GM19025 (cell line): ENCODE measurements around the gene PAQR6.

Source experiments
- ATAC-seq: cut with Tn5 transposase; IDR thresholded peaks from one replicate; pipeline ENCODE4 v1.9.1; 2021; ENCODE audit warnings: mild to moderate bottlenecking, low read depth, moderate library complexity; ENCODE audit not compliant: unreplicated experiment

The PAQR6 gene

DNA sequence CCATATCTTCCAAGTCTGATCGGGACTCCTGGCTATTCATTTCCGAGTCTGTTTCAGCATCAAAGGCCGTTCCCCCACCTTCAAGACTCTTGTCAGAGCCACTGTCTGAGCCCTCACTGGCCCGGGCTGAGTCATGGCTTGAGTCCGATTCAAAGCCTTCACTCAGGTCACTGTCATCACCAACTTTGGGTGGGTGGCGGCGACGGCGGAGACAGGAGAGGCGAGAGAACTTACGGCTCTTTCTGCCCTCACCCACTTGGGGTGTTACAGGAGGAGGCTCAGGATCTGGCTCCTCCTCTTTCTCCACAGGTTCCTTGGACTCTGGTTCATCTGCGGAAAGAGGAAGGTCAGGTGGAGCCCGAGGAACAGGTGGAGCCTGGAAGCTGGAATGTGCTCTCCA lies 18.2 kb upstream of the PAQR6 start:
- ATAC-seq, result no peak

DNA sequence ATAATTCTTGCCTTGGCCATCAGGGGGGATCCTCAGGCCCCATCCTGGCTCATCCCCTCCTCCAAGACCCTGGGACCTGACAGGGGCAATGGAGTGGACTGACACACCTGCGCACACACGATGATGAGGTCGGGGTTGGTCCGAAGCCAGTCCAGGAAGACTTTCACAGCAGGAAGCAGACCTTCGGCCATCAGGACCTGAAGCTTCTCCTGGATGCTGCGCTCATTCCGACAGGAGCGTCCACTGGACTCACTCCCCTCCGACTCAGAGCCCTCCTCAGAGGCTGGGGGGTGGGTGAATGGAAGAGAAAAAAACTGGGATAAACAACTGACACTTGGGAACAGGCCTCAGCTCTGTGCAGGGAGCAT lies 15.4 kb upstream of the PAQR6 start:
- ATAC-seq, result no peak

DNA sequence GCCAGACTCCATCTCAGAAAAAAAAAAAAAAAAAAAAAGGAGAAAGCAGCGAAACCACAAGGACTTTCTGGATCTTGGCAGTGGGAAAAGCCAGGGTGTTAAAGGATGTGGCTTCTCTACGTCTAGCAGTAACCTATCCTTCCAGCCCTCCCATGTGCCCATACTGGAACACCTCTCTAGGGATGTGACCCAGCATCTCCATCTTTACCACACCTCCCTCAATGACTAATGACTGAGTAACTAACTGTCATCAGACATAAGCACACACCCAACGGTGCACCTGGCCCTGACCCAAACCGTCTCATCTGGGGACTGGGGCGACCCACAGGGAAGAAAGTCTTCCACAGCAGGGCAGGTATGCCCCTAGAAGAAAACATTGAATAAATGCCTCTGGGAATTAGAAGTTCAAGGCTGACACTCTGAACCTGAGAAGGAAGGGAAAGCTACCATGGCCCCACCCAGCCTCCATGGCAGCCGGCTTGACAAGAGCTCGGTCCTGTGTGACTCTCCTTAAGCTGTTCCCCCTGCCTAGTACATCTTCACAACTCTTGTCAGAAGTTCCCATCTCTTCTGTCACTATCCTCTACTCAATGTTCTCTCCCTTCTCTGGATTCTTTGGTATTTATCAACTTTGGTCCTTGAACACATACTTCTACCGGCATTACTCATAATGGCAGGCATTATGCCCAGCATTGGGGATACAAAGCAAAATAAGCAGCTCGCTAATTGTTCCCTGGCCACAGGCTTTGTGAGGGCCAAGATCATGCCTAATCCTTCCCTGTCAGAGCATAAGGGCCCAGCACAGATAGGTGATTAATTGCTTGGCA lies 14.8 kb upstream of the PAQR6 start:
- no peak for ATAC-seq

DNA sequence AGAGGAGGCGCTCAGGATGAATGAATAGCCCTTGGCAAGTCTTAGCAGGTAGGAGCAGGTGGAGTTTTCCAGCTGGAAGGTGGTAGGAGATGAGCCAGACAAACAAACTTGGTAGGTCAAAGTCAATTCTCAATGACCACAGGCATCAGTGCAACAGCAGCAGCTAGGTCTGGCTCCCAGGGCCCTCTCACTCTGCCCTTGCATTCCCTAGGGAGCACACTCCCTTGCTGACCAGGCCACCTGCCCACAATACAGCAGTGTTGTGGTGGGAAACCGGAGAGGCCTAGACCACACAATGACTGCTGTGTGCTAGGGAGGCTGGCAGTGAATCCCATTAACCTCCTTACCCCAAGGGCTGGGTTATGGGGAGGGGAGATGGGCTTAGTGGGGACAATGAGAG lies 13.0 kb upstream of the PAQR6 start:
- no peak for ATAC-seq

DNA sequence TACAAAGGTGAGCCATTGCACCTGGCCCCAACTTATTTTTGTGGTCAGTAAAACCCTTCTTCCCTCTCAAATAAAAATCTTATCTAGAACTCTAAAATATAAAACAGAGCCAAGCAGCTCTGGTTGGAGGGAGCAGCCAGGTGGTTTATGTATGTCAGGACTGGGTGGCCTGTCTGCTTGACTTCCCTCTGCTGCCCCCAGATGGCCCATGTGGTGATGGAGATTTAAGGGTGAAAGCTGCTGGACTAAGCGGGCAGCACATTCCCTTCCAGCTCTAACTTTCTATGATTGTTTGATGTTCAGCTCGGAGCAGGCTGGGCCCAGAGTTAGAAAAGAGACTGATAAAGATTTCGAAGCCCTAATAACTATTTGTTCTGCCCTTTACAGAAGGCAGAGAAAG lies 11.9 kb upstream of the PAQR6 start:
- no peak for ATAC-seq

DNA sequence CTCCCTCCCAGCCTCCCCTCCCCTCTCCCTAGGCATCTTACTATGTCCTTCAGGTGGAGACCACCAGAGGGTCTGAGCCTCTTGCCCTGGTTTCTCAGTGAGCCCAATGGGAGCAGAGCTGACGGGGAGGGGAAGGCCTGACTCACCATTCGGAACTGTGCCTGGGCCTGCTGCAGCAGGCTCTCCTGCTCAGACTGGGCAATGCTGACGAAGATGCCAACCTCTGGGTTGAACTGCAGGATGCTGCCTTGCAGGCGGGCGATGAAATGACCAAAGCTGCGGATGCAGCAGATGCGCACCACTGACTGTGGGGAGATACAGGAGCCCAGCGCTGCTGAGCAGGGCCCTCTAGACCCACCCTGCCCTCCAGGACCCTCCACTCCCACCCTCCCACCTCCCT lies 11.0 kb upstream of the PAQR6 start:
- no peak for ATAC-seq

DNA sequence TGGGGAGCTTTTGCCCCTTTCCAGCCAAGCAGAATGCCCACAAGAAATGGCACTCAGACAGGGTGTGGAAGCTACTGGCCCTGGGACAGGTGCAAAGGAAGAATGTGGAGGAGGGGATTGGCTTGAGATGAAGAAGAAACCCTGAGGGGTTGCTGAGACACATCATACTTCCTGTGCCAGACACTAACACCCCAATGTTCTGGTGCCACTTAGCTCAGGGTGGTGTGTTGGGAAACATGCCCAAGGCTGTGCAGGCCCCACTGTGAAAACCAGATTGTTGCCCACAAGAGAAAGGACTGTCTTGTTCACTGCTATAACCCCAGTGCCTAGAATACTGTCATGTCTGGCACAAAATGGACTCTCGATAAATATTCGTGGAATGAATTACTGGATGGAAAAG lies 9.9 kb upstream of the PAQR6 start:
- no peak for ATAC-seq

DNA sequence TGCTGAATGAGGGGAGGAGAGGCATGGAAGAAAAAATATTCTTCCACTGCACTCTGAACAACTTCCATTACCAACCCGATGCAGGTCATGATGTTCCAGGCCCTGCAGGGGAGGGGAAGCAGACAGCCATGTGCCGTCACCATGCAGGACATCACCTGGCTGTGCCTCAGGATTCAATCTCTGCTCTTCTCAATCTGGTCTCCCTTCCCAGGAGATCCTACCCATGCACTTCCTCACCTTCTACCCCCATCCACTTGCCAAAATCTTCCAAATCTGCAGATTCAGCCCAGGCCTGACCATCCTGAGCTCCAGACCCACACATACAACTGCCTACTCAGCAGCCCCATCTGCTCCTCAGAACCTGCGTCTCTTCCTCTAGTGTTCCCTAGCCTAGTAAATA lies 5.8 kb upstream of the PAQR6 start:
- ATAC-seq, result no peak

DNA sequence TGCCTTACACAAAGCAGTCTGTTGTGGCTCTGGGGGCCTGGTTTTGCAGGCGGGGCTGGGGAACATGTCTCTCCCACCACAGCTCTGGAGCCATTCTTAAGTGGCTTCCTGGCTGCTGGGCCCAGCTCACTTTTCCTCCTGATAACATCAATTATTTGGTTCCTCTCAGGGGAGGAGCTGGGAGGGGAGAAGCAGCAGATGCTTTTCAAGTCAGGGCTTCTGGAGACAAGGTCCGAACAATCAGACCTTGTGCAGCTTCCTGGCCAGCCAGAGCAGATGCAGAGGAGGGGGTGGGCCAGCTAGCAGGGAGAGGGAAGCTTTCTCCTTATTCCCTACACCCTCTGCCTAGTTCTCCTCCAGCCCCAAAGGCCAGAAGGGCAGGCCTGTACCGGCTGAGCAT lies 3.7 kb upstream of the PAQR6 start:
- ATAC-seq, result no peak

DNA sequence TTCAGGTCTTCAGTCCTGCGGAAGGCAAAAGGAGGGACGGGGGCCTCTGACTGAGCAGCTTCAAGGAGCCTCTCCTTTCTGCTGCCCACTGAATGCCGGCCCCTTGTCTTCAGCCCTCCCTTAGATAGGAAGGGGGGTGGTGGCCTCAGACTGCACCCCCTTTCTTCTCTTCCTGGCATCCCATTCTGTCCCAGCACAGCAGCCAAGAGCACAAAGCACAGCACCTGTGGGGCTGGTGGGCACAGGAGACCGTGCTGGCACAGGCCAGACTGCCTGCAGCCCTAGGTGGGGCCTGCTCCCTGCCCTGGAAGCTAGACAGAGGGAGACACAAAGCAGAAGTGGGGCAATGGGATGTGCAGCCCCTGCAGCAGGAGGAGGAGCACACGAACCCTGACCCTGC lies 1.7 kb upstream of the PAQR6 start:
- ATAC-seq, result no peak

- no peak for ATAC-seq
These were observed 447 bp upstream of the PAQR6 start for GRCh38 chr1:156248323-156248683.

DNA sequence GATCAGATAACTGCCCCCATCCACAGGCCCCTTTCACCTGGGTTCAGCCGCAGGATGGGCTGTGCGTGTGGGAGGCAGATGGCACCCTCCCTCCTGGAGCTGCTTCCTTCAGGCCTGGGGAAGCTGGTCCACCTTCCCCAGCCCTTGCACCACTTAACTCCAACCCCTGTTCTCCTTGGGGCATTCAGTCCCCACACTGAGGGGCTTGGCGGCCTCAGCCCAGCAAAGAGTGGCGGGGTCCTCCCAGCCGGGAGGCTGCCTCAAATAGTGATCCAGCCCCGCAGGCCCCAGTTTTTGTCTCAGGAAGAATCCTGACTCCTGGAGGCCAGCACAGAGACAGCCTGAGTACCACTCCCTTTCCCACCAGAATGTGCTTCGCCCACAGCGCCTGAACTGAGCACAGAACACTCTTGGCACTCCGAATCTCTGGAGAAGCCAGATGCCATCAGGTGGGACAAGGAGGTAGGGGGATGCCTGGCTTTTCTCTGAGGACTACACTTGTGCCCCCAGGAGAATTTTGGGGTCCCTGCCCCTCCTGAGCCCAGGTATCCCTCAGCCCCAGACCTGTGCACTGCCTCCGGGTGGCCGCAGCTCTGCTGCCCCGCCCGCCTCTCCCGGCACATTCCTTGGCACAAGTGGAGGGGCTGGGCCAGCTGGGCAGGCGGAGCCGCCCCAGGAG lies 936 bp downstream of the PAQR6 start:
- no peak for ATAC-seq

GRCh38 chr1:156246241-156246780 lies 1.5 kb downstream of the PAQR6 start:
- no peak for ATAC-seq

DNA sequence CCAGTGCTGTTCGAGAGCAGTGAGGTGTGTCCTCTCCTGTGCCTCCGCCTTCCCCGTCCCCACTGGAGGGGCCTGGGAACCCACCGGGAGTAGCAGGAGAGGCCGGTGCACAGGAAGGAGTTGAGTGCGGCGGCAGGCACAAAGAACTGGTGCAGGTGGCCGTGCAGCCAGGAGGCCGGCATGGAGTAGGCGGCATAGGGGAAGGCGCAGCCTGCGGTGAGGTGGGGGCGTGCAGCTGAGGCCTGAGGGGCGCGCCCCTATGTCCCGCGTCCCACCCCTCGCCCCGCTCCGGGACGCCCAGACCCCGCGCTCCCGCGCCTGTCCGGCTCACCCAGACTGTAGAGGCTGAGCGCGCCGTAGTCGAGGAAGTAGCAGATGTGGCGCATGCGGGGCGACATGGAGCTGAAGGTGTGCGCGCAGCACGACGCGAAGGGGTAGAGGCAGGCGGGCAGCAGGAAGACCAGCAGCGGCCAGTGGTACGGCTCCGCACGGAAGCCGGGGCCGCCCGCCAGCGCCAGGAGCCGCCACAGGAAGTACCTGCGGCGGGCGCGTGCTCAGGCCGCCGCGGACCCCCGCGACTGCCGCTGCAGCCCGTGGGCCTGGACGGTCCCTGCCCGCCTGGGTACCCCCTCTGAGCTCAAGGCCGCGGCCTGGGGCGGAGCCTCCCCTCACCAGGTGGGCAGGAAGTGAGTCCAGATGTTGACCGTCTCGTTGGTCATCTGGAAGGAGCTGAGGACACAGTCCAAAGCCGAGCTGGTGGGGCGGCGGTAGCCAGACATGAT lies 2.2 kb downstream of the PAQR6 start:
- no peak for ATAC-seq

GRCh38 chr1:156244712-156245111 lies 3.1 kb downstream of the PAQR6 start:
- ATAC-seq, result no peak

- no peak for ATAC-seq
These were observed 3.7 kb downstream of the PAQR6 start for GRCh38 chr1:156244126-156244525.

DNA sequence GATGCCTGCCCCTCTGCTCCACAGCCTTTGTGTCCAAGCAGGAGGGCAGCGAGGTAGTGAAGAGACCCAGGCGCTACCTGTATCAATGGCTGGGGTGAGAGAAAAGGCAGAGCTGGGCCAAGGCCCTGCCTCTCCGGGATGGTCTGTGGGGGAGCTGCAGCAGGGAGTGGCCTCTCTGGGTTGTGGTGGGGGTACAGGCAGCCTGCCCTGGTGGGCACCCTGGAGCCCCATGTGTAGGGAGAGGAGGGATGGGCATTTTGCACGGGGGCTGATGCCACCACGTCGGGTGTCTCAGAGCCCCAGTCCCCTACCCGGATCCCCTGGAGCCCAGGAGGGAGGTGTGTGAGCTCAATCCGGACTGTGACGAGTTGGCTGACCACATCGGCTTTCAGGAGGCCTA lies 5.1 kb downstream of the PAQR6 start:
- ATAC-seq, result no peak

- no peak for ATAC-seq
These were observed 5.9 kb downstream of the PAQR6 start, which contains the start of gene BGLAP for GRCh38 chr1:156241926-156242325. Gene BGLAP, plus strand, starts transcription at chr1:156242184. Its CDS starts 48 bp downstream, at chr1:156242232.

GRCh38 chr1:156241311-156241811 lies 6.5 kb downstream of the PAQR6 start:
- no peak for ATAC-seq

DNA sequence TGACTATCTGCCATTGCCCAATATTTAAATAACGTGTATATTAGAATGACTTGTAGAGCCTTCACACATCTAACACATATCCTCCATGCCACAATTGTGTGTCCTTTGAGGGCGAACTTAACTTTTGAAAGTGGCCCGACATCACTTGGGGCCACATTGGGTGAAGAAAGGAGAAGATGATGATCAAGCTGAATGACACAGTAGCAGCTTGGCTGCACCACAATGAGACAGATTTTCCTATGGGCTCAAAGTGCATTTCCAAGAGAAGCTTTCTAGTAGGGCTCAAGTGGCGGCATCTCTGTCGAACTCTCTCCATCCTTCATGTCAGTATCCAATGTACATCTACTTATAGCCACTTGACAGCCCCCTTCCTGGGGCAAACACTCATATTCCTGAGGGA lies 9.6 kb downstream of the PAQR6 start:
- ATAC-seq, result no peak

- no peak for ATAC-seq
These were observed 11.7 kb downstream of the PAQR6 start for GRCh38 chr1:156236164-156236563.
